Neuronal stem cell (in vitro differentiated cells): Measurements from ENCODE around the gene SLC37A1.
A peak's percentile ranks its signal among the peaks of the same experiment; 100 is the strongest.

ENCODE experiments used
- DNase-seq: peaks from one replicate; pipeline ENCODE4 v3.0.0-alpha.2; 2013; ENCODE audit warnings: low spot score
- H2AFZ ChIP-seq: one replicate; pipeline ENCODE4 v1.6.1; 2013; ENCODE audit warnings: mild to moderate bottlenecking, low read length, inconsistent platforms
- H2AK5ac ChIP-seq: 2 replicates; pipeline ENCODE4 v1.6.1; 2013; ENCODE audit warnings: low read depth, mild to moderate bottlenecking, inconsistent platforms, low read length, moderate library complexity, mixed read lengths
- H2BK120ac ChIP-seq: 2 replicates; pipeline ENCODE4 v1.6.1; 2013; ENCODE audit warnings: low read depth, mild to moderate bottlenecking, inconsistent platforms, low read length, moderate library complexity, mixed read lengths
- H2BK12ac ChIP-seq: one replicate; pipeline ENCODE4 v1.6.1; 2013; ENCODE audit warnings: low read length, inconsistent platforms
- H2BK15ac ChIP-seq: 2 replicates; pipeline ENCODE4 v1.6.1; 2013; ENCODE audit warnings: mild to moderate bottlenecking, low read length, inconsistent platforms, mixed read lengths
- H2BK5ac ChIP-seq: one replicate; pipeline ENCODE4 v1.6.1; 2013; ENCODE audit warnings: inconsistent platforms, mild to moderate bottlenecking, low read length, moderate library complexity
- H3K14ac ChIP-seq: one replicate; pipeline ENCODE4 v1.6.1; 2013; ENCODE audit warnings: low read length, inconsistent platforms
- H3K18ac ChIP-seq: 2 replicates; pipeline ENCODE4 v1.6.1; 2013; ENCODE audit warnings: low read length, inconsistent platforms
- H3K23ac ChIP-seq: 2 replicates; pipeline ENCODE4 v1.6.1; 2013; ENCODE audit warnings: low read depth, mild to moderate bottlenecking, mixed read lengths, low read length, inconsistent platforms; ENCODE audit not compliant: poor library complexity
- H3K27ac ChIP-seq: replicated peaks from 3 replicates; pipeline ENCODE4 v1.5.1; 2013; ENCODE audit warnings: low read length, inconsistent platforms
- H3K27me3 ChIP-seq, 3 experiments: 2 replicates each; pipeline ENCODE4 v1.6.1; 2013; ENCODE audit warnings: low read length in 3 of 3, mild to moderate bottlenecking in 2 of 3, inconsistent platforms in 1 of 3, low read depth in 1 of 3, mixed read lengths in 1 of 3, moderate library complexity in 1 of 3; ENCODE audit not compliant: control insufficient read depth in 3 of 3, insufficient read depth in 3 of 3
- H3K36me3 ChIP-seq, 2 donors: replicated peaks in 1 of 2; 2 replicates each; pipeline ENCODE4 v1.6.1; 2013; ENCODE audit warnings: low read length in 2 of 2; ENCODE audit not compliant: control insufficient read depth in 2 of 2, insufficient read depth in 2 of 2
- H3K4ac ChIP-seq: 2 replicates; pipeline ENCODE4 v1.6.1; 2013; ENCODE audit warnings: inconsistent platforms, mild to moderate bottlenecking, low read length, moderate library complexity
- H3K4me1 ChIP-seq, 2 donors: 1 replicate in 1 of 2; 2 replicates in 1 of 2; pipeline ENCODE4 v1.6.1; 2013; ENCODE audit warnings: low read length in 2 of 2, low read depth in 1 of 2; ENCODE audit not compliant: control insufficient read depth in 2 of 2, insufficient read depth in 1 of 2
- H3K4me2 ChIP-seq: one replicate; pipeline ENCODE4 v1.6.1; 2013; ENCODE audit warnings: mild to moderate bottlenecking, low read length, inconsistent platforms; ENCODE audit not compliant: insufficient read depth, poor library complexity, severe bottlenecking
- H3K4me3 ChIP-seq, 2 donors: 2 replicates each; pipeline ENCODE4 v1.5.1; 2013; ENCODE audit warnings: low read length in 2 of 2, mild to moderate bottlenecking in 2 of 2, inconsistent platforms in 1 of 2, moderate library complexity in 1 of 2
- H3K79me1 ChIP-seq: one replicate; pipeline ENCODE4 v1.6.1; 2013; ENCODE audit warnings: low read depth, mild to moderate bottlenecking, inconsistent platforms, low read length, moderate library complexity
- H3K9ac ChIP-seq: one replicate; pipeline ENCODE4 v1.6.1; 2013; ENCODE audit warnings: mild to moderate bottlenecking, low read depth, low read length, inconsistent platforms; ENCODE audit not compliant: poor library complexity
- H3K9me3 ChIP-seq, 2 donors: replicated peaks in 1 of 2; 2 replicates each; pipeline versions ENCODE3 to v1.6.1; 2013; ENCODE audit warnings: low read length in 2 of 2, mild to moderate bottlenecking in 2 of 2, inconsistent platforms in 1 of 2, low read depth in 1 of 2, mixed read lengths in 1 of 2, moderate library complexity in 1 of 2; ENCODE audit not compliant: control insufficient read depth in 2 of 2, insufficient read depth in 1 of 2
- H4K8ac ChIP-seq: one replicate; pipeline ENCODE4 v1.6.1; 2013; ENCODE audit warnings: low read depth, mild to moderate bottlenecking, inconsistent platforms, low read length, moderate library complexity
- H4K91ac ChIP-seq: one replicate; pipeline ENCODE4 v1.6.1; 2013; ENCODE audit warnings: low read length, low read depth, mild to moderate bottlenecking, inconsistent platforms; ENCODE audit not compliant: poor library complexity
- WGBS, 2 donors: extraction: QIAGEN DNeasy Blood & Tissue Kit; methylation state at CpG; one replicate each; pipeline ENCODE4 v1.1.7; 2013; ENCODE audit warnings: missing lambda C conversion rate in 2 of 2, mixed read lengths in 1 of 2; ENCODE audit not compliant: insufficient read length in 2 of 2, insufficient replicate concordance in 1 of 2; ENCODE audit errors: extremely low coverage in 2 of 2; 5-methylcytosine and 5-hydroxymethylcytosine counted together

SLC37A1 gene

GRCh38 chr21:42587036-42587435, 73.4 kb downstream of the SLC37A1 start:
- Histone ChIP-seq H3K18ac (no peak overlapping the region), H3K27me3 (peaks cover 0 to 3% (median 0%) of the 10 kb centered on the region in 3 experiments), H3K4me3 (no peak overlapping the region), H3K9me3 (peaks cover 0 to 5% of the 10 kb centered on the region in 2 donors), H2AFZ (no peak overlapping the region), H3K4me2 (no peak overlapping the region), H3K79me1 (peaks cover 2% of the 10 kb centered on the region), H3K9ac (no peak overlapping the region), H2BK120ac (no peak overlapping the region), H3K27ac (no peak overlapping the region), H2AK5ac (no peak overlapping the region), H4K8ac (peak overlapping the region; percentile 43), H3K4ac (no peak overlapping the region), H3K36me3 (no peaks in the 10 kb centered on the region), H2BK15ac (no peak overlapping the region), H3K14ac (no peak overlapping the region), H2BK5ac (no peak overlapping the region), H3K23ac (no peak overlapping the region), H3K4me1 (peaks cover 0 to 2% of the 10 kb centered on the region in 2 donors), H4K91ac (no peak overlapping the region), H2BK12ac (no peak overlapping the region)
- no CpG with 5 or more reads among the region's 15 CpGs for WGBS, 2 donors
- no peak for DNase-seq

GRCh38 chr21:42590431-42591131, 76.9 kb downstream of the SLC37A1 start:
- no peak overlapping the region for H3K4me2 ChIP-seq
- H3K36me3 ChIP-seq, result no peaks in the 10 kb centered on the region
- H3K79me1 ChIP-seq, result peaks cover 2% of the 10 kb centered on the region
- no peak overlapping the region for H3K9ac ChIP-seq
- no peak overlapping the region for H2BK12ac ChIP-seq
- no peak for DNase-seq
- no peak overlapping the region for H3K14ac ChIP-seq
- H2AFZ ChIP-seq, result no peak overlapping the region
- H3K27ac ChIP-seq, result no peak overlapping the region
- no peak overlapping the region for H4K91ac ChIP-seq
- peaks cover 0 to 3% of the 10 kb centered on the region in 2 donors for H3K9me3 ChIP-seq
- no CpG with 5 or more reads among the region's 20 CpGs for WGBS, 2 donors
- no peak overlapping the region for H2BK5ac ChIP-seq
- H3K4me3 ChIP-seq, result no peak overlapping the region
- no peak overlapping the region for H3K4ac ChIP-seq
- peak overlapping the region; percentile 75 for H3K23ac ChIP-seq
- no peak overlapping the region for H2AK5ac ChIP-seq
- H3K18ac ChIP-seq, result no peak overlapping the region
- H2BK120ac ChIP-seq, result no peak overlapping the region
- peaks cover 0 to 3% (median 0%) of the 10 kb centered on the region in 3 experiments for H3K27me3 ChIP-seq
- no peak overlapping the region for H2BK15ac ChIP-seq
- no peak overlapping the region for H4K8ac ChIP-seq
- H3K4me1 ChIP-seq, result peaks cover 0 to 4% of the 10 kb centered on the region in 2 donors

GRCh38 chr21:42591170-42591869, 77.7 kb downstream of the SLC37A1 start:
- H3K18ac ChIP-seq, result no peak overlapping the region
- H4K91ac ChIP-seq, result peak overlapping the region; percentile 68
- H3K79me1 ChIP-seq, result peaks cover 2% of the 10 kb centered on the region
- no peak overlapping the region for H2BK120ac ChIP-seq
- H3K4ac ChIP-seq, result peak overlapping the region; percentile 58
- peaks cover 0 to 4% of the 10 kb centered on the region in 2 donors for H3K4me1 ChIP-seq
- no peak overlapping the region for H2BK12ac ChIP-seq
- H3K27ac ChIP-seq, result no peak overlapping the region
- no CpG with 5 or more reads among the region's 18 CpGs for WGBS, 2 donors
- peaks cover 0 to 3% (median 0%) of the 10 kb centered on the region in 3 experiments for H3K27me3 ChIP-seq
- no peak for DNase-seq
- H2AFZ ChIP-seq, result no peak overlapping the region
- no peak overlapping the region for H2AK5ac ChIP-seq
- H3K4me3 ChIP-seq, result peak overlapping the region in 1 of 2 donors; percentile 63
- no peak overlapping the region for H2BK5ac ChIP-seq
- H3K23ac ChIP-seq, result peak overlapping the region; percentile 87
- H3K9me3 ChIP-seq, result peaks cover 0 to 5% of the 10 kb centered on the region in 2 donors
- peak overlapping the region; percentile 78 for H3K9ac ChIP-seq
- H3K36me3 ChIP-seq, result no peaks in the 10 kb centered on the region
- H2BK15ac ChIP-seq, result no peak overlapping the region
- no peak overlapping the region for H4K8ac ChIP-seq
- no peak overlapping the region for H3K4me2 ChIP-seq
- H3K14ac ChIP-seq, result peak overlapping the region; percentile 77

DNA sequence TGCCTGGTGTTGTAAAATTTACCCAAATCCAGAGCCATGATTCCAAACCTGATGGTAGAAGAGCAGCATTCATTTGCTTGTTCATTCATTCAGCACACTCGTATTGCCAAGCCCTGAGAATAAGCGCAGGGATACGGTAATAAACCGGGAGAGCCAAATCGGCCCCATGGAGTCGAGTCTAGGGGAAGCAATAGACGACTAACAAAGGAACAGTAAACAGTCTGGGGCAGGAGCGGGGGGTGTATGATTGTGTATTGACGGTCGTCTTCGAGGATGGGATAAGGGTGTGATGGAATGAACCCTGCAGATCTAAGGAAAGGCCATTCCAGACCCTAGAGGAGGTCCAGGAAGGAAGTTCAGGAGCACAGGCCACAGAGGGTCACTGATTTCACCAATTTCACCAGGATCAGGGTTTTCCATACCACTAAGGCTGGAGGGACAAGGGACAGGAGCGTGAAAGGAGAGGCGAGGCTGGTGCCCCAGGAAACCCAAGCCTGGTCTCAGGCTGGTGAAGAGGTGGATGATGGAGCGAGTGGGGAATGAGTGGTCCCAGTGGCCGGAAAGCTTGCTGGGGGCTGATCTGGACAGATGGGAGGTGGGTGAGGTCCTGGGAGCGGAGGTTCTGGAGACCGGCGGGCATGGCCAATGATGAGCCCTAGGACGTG, 78.6 kb downstream of the SLC37A1 start:
- Histone ChIP-seq H3K4me1 (peaks cover 0 to 4% of the 10 kb centered on the region in 2 donors), H3K36me3 (no peaks in the 10 kb centered on the region), H3K27ac (no peak overlapping the region), H2BK15ac (peak overlapping the region; percentile 99), H3K23ac (no peak overlapping the region), H4K91ac (no peak overlapping the region), H3K4ac (no peak overlapping the region), H3K14ac (no peak overlapping the region), H3K27me3 (peaks cover 0 to 3% (median 0%) of the 10 kb centered on the region in 3 experiments), H2AFZ (no peak overlapping the region), H3K9ac (no peak overlapping the region), H3K4me2 (no peak overlapping the region), H2AK5ac (peak overlapping the region; percentile 90), H3K18ac (no peak overlapping the region), H3K79me1 (peaks cover 2% of the 10 kb centered on the region), H2BK120ac (no peak overlapping the region), H3K9me3 (peaks cover 0 to 8% of the 10 kb centered on the region in 2 donors), H3K4me3 (no peak overlapping the region), H2BK12ac (no peak overlapping the region), H2BK5ac (no peak overlapping the region), H4K8ac (no peak overlapping the region)
- no peak for DNase-seq
- no CpG with 5 or more reads among the region's 19 CpGs for WGBS, 2 donors
